ENCODE data around the gene SPHK1. TPM values are rescaled to one million over a fixed set of nuclear protein-coding genes. Genes with fewer than 3 reads are reported as not detected.

Gene SPHK1
- total RNA-seq, 4 donors from 2014 or later: 14.7 to 29.2 (median 18.9) TPM

- Histone ChIP-seq H3K4me1 (peaks cover 0 to 64% (median 18%) of the 10 kb centered on the region in 3 donors), H3K9me3 (no peaks in the 10 kb centered on the region), H3K27ac (peak overlapping the region in 3 of 4 donors; percentile 81 to 87 (median 83)), H3K36me3 (no peaks in the 10 kb centered on the region), H3K27me3 (peaks cover 57% of the 10 kb centered on the region), H3K4me3 (peak overlapping the region; percentile 47 to 71)
- peak; percentile 12 for ATAC-seq
- 0% methylated on average over 4 to 25 of the region's 65 CpGs for WGBS, 2 donors (ENCODE audit: low coverage in 1 of 2)
- peak in 3 of 4 experiments; percentile 15 to 45 (median 19) for TF ChIP-seq CTCF (IDR thresholded peaks at IDR 0.05)
- TF ChIP-seq POLR2AphosphoS5 (IDR thresholded peaks at IDR 0.05): no peak
Observed at GRCh38 chr17:76383546-76384221, 725 bp upstream of the SPHK1 start.

- no CpG with 5 or more reads among the region's 74 CpGs for WGBS, 2 donors (ENCODE audit: low coverage in 1 of 2)
Observed at GRCh38 chr17:76384987-76385891, 830 bp downstream of the SPHK1 start.

GRCh38 chr17:76385892-76386786 is 1.7 kb downstream of the SPHK1 start:
- peak; percentile 42 for ATAC-seq
- H3K4me1 ChIP-seq: peaks cover 0 to 66% (median 18%) of the 10 kb centered on the region in 3 donors
- no peaks in the 10 kb centered on the region for H3K9me3 ChIP-seq
- WGBS, 2 donors (ENCODE audit: low coverage in 1 of 2): 41% methylated on average over 5 of the region's 52 CpGs; no CpG with 5 or more reads in 1 of the 2 donors
- peak overlapping the region; percentile 47 to 71 for H3K4me3 ChIP-seq
- H3K27ac ChIP-seq: peak overlapping the region in 3 of 4 donors; percentile 81 to 87 (median 83)
- TF ChIP-seq EP300 (IDR thresholded peaks at IDR 0.05): no peak
- peak in 3 of 4 experiments; percentile 80 to 91 (median 86) for TF ChIP-seq CTCF (IDR thresholded peaks at IDR 0.05)
- peaks cover 49% of the 10 kb centered on the region for H3K27me3 ChIP-seq
- peaks cover 0 to 14% of the 10 kb centered on the region in 2 donors for H3K36me3 ChIP-seq

More at GRCh38 chr17:76384987-76385891, 830 bp downstream of the SPHK1 start:
- TF ChIP-seq EP300 (IDR thresholded peaks at IDR 0.05) (no peak), POLR2AphosphoS5 (IDR thresholded peaks at IDR 0.05) (no peak), CTCF (IDR thresholded peaks at IDR 0.05) (no peak), POLR2A (IDR thresholded peaks at IDR 0.05) (no peak)
- peak overlapping the region in 3 of 4 donors; percentile 81 to 87 (median 83) for H3K27ac ChIP-seq
- peaks cover 0 to 5% of the 10 kb centered on the region in 2 donors for H3K36me3 ChIP-seq
- peak overlapping the region; percentile 47 to 71 for H3K4me3 ChIP-seq
- ATAC-seq: peak; percentile 39
- no peaks in the 10 kb centered on the region for H3K9me3 ChIP-seq
- H3K4me1 ChIP-seq: peaks cover 0 to 71% (median 18%) of the 10 kb centered on the region in 3 donors
- H3K27me3 ChIP-seq: peaks cover 57% of the 10 kb centered on the region

- no peak overlapping the region for H3K27ac ChIP-seq
- WGBS, 2 donors (ENCODE audit: low coverage in 1 of 2): no CpG with 5 or more reads among the region's 31 CpGs
- ATAC-seq: no peak
Observed at GRCh38 chr17:76386966-76387765, 2.8 kb downstream of the SPHK1 start.

More at GRCh38 chr17:76386966-76387765, 2.8 kb downstream of the SPHK1 start:
- peaks cover 0 to 24% of the 10 kb centered on the region in 2 donors for H3K36me3 ChIP-seq
- H3K4me1 ChIP-seq: peaks cover 0 to 56% (median 18%) of the 10 kb centered on the region in 3 donors
- peaks cover 39% of the 10 kb centered on the region for H3K27me3 ChIP-seq
- no peaks in the 10 kb centered on the region for H3K9me3 ChIP-seq
- no peak overlapping the region for H3K4me3 ChIP-seq
- TF ChIP-seq EP300 (IDR thresholded peaks at IDR 0.05) (no peak), CTCF (IDR thresholded peaks at IDR 0.05) (no peak), POLR2A (IDR thresholded peaks at IDR 0.05) (no peak), POLR2AphosphoS5 (IDR thresholded peaks at IDR 0.05) (no peak)
